CD1c-positive myeloid dendritic cell (primary cell): ENCODE results near the gene KRTAP10-1.
"Not testable (repeated sequence)": the region's sequence is repeated elsewhere in the genome, so short reads cannot be mapped to it uniquely, and the experiment has no call there.

ENCODE experiments used
- DNase-seq: peaks from one replicate; pipeline ENCODE4 v3.0.0-alpha.2; 2016; ENCODE audit errors: extremely low spot score

Gene KRTAP10-1

GRCh38 chr21:44539991-44540666, at the start of gene KRTAP10-1:
KRTAP10-1 (minus strand) TSS chr21:44540195; CDS start chr21:44540150, 45 bp downstream.
- DNase-seq: no peak

- DNase-seq: no peak
Observed at GRCh38 chr21:44589094-44589493, 49.1 kb upstream of the KRTAP10-1 start.

- no peak for DNase-seq
Observed at GRCh38 chr21:44585892-44586291, 45.9 kb upstream of the KRTAP10-1 start.

GRCh38 chr21:44583800-44584147, 43.8 kb upstream of the KRTAP10-1 start:
- no peak for DNase-seq

GRCh38 chr21:44583089-44583799, 43.2 kb upstream of the KRTAP10-1 start:
- no peak for DNase-seq

- DNase-seq: no peak
Observed at GRCh38 chr21:44582055-44582454, 42.1 kb upstream of the KRTAP10-1 start.

GRCh38 chr21:44581158-44581557, 41.2 kb upstream of the KRTAP10-1 start:
- no peak for DNase-seq

- not testable (repeated sequence) for DNase-seq
Observed at GRCh38 chr21:44580231-44580821, 40.3 kb upstream of the KRTAP10-1 start, which contains the start of gene KRTAP10-5. KRTAP10-5 (minus strand) TSS chr21:44580604; CDS start chr21:44580578, 26 bp downstream.

- no peak for DNase-seq
Observed at GRCh38 chr21:44579833-44580144, 39.8 kb upstream of the KRTAP10-1 start.

- DNase-seq: no peak
Observed at GRCh38 chr21:44579056-44579832, 39.2 kb upstream of the KRTAP10-1 start.

GRCh38 chr21:44578371-44579055, 38.5 kb upstream of the KRTAP10-1 start:
- DNase-seq: no peak

GRCh38 chr21:44576025-44576420, 36.0 kb upstream of the KRTAP10-1 start:
- no peak for DNase-seq

- no peak for DNase-seq
Observed at GRCh38 chr21:44575307-44576024, 35.5 kb upstream of the KRTAP10-1 start.

- DNase-seq: no peak
Observed at GRCh38 chr21:44574457-44575306, 34.7 kb upstream of the KRTAP10-1 start.

- not testable (repeated sequence) for DNase-seq
Observed at GRCh38 chr21:44573630-44574456, 33.8 kb upstream of the KRTAP10-1 start, which contains the start of gene KRTAP10-4. KRTAP10-4 (plus strand) TSS chr21:44573729; CDS start chr21:44573759, 30 bp downstream.

- no peak for DNase-seq
Observed at GRCh38 chr21:44572959-44573583, 33.1 kb upstream of the KRTAP10-1 start.

GRCh38 chr21:44571844-44572782, 32.1 kb upstream of the KRTAP10-1 start:
- DNase-seq: no peak
